Stomach (tissue), 4 donors: ENCODE results near the gene DHCR24.

Experiments used
- POLR2A ChIP-seq, 4 donors: fragments of 450-650 bp; IDR thresholded peaks; one replicate each; pipeline ENCODE4 v1.6.1; 2016; ENCODE audit warnings: antibody characterized with exemption in 4 of 4, control low read depth in 2 of 4, mild to moderate bottlenecking in 1 of 4, moderate library complexity in 1 of 4
- POLR2AphosphoS5 ChIP-seq, 3 donors: sonication (generic); formaldehyde crosslinking; IDR thresholded peaks; one replicate each; pipeline ENCODE4 v1.6.1; 2016; ENCODE audit warnings: antibody characterized with exemption in 3 of 3
- TF ChIP-seq, protein P1 (sequence below), 7 experiments: fragments of 450-650 bp in 4 of 7; fragments of 200-600 bp in 3 of 7; sonication (generic) in 3 of 7; IDR thresholded peaks; one replicate each; pipeline ENCODE4 v1.5.1; 2016 to 2019; ENCODE audit warnings: antibody characterized with exemption in 7 of 7, control low read depth in 2 of 7, mild to moderate bottlenecking in 1 of 7

DNA sequence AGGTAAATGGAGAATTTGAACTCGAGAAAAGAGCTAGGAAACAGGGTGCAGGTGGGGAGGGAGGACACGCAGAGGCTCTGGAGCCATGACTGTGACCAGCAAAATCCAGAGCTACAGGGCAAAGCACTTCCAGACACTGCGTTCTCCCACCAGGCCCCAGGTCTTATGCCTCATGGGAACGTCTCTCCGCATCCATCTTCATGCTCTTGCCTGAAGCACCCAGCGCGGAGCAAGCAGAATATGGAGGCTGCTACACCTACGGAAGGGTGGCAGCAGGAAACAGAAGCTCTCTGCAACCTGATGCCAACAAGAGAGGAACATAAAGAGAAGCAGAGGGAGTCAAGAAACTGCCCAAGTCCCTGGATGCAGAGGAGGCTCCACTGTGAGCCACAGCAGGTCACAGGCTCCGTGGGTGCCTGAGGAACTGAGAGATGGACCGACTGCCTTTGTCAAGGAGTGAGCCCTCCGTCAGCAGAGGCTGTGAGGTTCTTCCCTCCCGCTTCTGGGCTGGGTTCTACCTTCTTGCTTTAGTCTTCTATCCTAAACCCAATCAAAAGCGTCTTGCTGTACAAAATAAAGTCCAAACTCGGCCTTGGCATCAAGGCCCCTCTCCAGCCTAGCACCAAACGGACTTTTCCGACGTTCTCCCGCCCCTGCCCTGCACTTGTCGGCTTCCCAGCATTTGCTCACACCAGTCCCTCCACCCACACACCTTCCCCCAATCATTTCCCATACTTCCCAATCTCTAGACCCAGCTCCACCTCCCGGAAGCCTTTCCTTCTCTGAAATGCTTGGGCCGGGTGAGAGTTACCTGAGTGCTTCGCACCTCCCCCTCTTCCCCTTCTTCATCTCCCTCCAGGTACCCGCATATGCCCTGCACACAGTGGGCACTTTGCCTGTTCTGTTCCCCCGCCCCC lies 930 bp downstream of the DHCR24 start:
- TF ChIP-seq, protein P1, sequence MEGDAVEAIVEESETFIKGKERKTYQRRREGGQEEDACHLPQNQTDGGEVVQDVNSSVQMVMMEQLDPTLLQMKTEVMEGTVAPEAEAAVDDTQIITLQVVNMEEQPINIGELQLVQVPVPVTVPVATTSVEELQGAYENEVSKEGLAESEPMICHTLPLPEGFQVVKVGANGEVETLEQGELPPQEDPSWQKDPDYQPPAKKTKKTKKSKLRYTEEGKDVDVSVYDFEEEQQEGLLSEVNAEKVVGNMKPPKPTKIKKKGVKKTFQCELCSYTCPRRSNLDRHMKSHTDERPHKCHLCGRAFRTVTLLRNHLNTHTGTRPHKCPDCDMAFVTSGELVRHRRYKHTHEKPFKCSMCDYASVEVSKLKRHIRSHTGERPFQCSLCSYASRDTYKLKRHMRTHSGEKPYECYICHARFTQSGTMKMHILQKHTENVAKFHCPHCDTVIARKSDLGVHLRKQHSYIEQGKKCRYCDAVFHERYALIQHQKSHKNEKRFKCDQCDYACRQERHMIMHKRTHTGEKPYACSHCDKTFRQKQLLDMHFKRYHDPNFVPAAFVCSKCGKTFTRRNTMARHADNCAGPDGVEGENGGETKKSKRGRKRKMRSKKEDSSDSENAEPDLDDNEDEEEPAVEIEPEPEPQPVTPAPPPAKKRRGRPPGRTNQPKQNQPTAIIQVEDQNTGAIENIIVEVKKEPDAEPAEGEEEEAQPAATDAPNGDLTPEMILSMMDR (IDR thresholded peaks at IDR 0.05) = no peak
- TF ChIP-seq POLR2A (IDR thresholded peaks at IDR 0.05) (peak in 1 of 4 donors; percentile 24), POLR2AphosphoS5 (IDR thresholded peaks at IDR 0.05) (peak in 2 of 3 donors; percentile 11 to 74)
